ENCODE data around the gene CHST11.

CHST11 gene

DNA sequence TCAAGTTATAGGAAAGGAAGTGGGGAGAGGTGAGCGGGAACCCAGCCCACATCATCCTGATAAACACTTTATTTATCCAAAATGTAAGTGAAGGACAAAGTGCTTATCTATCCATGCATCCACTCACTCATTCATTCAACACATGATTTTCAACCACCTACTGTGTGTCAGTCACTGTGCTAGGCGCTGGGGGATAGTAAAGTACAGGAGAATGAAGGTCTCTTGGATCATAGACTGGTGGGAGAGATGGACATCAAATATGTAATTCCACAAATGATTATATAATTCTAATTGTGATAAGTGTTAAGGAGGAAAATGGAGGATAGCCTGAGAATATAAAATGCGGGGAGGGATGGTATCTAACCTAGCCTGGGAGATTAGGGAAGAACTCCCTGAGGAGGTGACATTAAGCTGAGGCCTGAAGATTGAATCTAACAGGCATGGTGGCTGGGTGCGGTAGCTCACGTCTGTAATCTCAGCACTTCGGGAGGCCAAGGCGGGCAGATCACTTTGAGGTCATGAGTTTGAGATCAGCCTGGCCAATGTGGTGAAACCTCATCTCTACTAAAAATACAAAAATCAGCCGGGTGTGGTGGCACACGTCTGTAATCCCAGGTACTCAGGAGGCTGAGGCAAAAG, 41.3 kb upstream of the CHST11 start:
- H3K4me1 ChIP-seq (ENCODE audit: control insufficient read depth, low read length): no peaks in the 10 kb centered on the region
- no peaks in the 10 kb centered on the region for H3F3A ChIP-seq (ENCODE audit: control insufficient read depth, insufficient read depth)
- TF ChIP-seq EZH2phosphoT487 (IDR thresholded peaks at IDR 0.05; ENCODE audit: borderline replicate concordance, low read length): no peak
- TF ChIP-seq, protein P1, sequence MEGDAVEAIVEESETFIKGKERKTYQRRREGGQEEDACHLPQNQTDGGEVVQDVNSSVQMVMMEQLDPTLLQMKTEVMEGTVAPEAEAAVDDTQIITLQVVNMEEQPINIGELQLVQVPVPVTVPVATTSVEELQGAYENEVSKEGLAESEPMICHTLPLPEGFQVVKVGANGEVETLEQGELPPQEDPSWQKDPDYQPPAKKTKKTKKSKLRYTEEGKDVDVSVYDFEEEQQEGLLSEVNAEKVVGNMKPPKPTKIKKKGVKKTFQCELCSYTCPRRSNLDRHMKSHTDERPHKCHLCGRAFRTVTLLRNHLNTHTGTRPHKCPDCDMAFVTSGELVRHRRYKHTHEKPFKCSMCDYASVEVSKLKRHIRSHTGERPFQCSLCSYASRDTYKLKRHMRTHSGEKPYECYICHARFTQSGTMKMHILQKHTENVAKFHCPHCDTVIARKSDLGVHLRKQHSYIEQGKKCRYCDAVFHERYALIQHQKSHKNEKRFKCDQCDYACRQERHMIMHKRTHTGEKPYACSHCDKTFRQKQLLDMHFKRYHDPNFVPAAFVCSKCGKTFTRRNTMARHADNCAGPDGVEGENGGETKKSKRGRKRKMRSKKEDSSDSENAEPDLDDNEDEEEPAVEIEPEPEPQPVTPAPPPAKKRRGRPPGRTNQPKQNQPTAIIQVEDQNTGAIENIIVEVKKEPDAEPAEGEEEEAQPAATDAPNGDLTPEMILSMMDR (IDR thresholded peaks at IDR 0.05; ENCODE audit: low read depth, low read length, poor library complexity, severe bottlenecking): no peak

GRCh38 chr12:104416136-104416535, 40.6 kb upstream of the CHST11 start:
- Histone ChIP-seq H3K36me3 (ENCODE audit: control insufficient read depth, low read length) (no peaks in the 10 kb centered on the region), H3F3A (ENCODE audit: control insufficient read depth, insufficient read depth) (no peaks in the 10 kb centered on the region), H3K27me3 (ENCODE audit: control insufficient read depth, low read length) (no peaks in the 10 kb centered on the region), H3K9me2 (replicated peaks; ENCODE audit: control insufficient read depth, low read length) (no peaks in the 10 kb centered on the region), H3K9me3 (ENCODE audit: control insufficient read depth, insufficient read depth, low read length) (no peaks in the 10 kb centered on the region), H3K4me1 (ENCODE audit: control insufficient read depth, low read length) (no peaks in the 10 kb centered on the region), H3K4me3 (ENCODE audit: low read length) (no peak overlapping the region), H3K27ac (ENCODE audit: low read depth, low read length) (no peak overlapping the region), H3K4me2 (ENCODE audit: low read length) (no peak overlapping the region), H3K79me2 (ENCODE audit: control insufficient read depth, low read length) (no peaks in the 10 kb centered on the region), H4K20me1 (ENCODE audit: control insufficient read depth, insufficient read depth, low read depth, low read length) (no peaks in the 10 kb centered on the region)
- no peak for TF ChIP-seq EZH2phosphoT487 (IDR thresholded peaks at IDR 0.05; ENCODE audit: borderline replicate concordance, low read length)
- TF ChIP-seq, protein P1 (IDR thresholded peaks at IDR 0.05; ENCODE audit: low read depth, low read length, poor library complexity, severe bottlenecking): no peak

More for the DNA sequence above, 41.3 kb upstream of the CHST11 start:
- no peak overlapping the region for H3K4me2 ChIP-seq (ENCODE audit: low read length)
- no peak overlapping the region for H3K27ac ChIP-seq (ENCODE audit: low read depth, low read length)
- no peaks in the 10 kb centered on the region for H3K9me3 ChIP-seq (ENCODE audit: control insufficient read depth, insufficient read depth, low read length)
- H4K20me1 ChIP-seq (ENCODE audit: control insufficient read depth, insufficient read depth, low read depth, low read length): no peaks in the 10 kb centered on the region
- H3K36me3 ChIP-seq (ENCODE audit: control insufficient read depth, low read length): no peaks in the 10 kb centered on the region
- H3K27me3 ChIP-seq (ENCODE audit: control insufficient read depth, low read length): no peaks in the 10 kb centered on the region
- H3K9me2 ChIP-seq (replicated peaks; ENCODE audit: control insufficient read depth, low read length): no peaks in the 10 kb centered on the region
- no peak overlapping the region for H3K4me3 ChIP-seq (ENCODE audit: low read length)
- H3K79me2 ChIP-seq (ENCODE audit: control insufficient read depth, low read length): no peaks in the 10 kb centered on the region

- Histone ChIP-seq H3K4me2 (ENCODE audit: low read length) (no peak overlapping the region), H3K9me2 (replicated peaks; ENCODE audit: control insufficient read depth, low read length) (no peaks in the 10 kb centered on the region), H3K4me3 (ENCODE audit: low read length) (no peak overlapping the region), H3K9me3 (ENCODE audit: control insufficient read depth, insufficient read depth, low read length) (no peaks in the 10 kb centered on the region), H3K4me1 (ENCODE audit: control insufficient read depth, low read length) (no peaks in the 10 kb centered on the region), H3K36me3 (ENCODE audit: control insufficient read depth, low read length) (no peaks in the 10 kb centered on the region), H3K79me2 (ENCODE audit: control insufficient read depth, low read length) (no peaks in the 10 kb centered on the region), H3K27ac (ENCODE audit: low read depth, low read length) (no peak overlapping the region), H4K20me1 (ENCODE audit: control insufficient read depth, insufficient read depth, low read depth, low read length) (no peaks in the 10 kb centered on the region), H3K27me3 (ENCODE audit: control insufficient read depth, low read length) (no peaks in the 10 kb centered on the region), H3F3A (ENCODE audit: control insufficient read depth, insufficient read depth) (no peaks in the 10 kb centered on the region)
- TF ChIP-seq, protein P1 (IDR thresholded peaks at IDR 0.05; ENCODE audit: low read depth, low read length, poor library complexity, severe bottlenecking): no peak
- no peak for TF ChIP-seq EZH2phosphoT487 (IDR thresholded peaks at IDR 0.05; ENCODE audit: borderline replicate concordance, low read length)
These were observed 40.2 kb upstream of the CHST11 start for GRCh38 chr12:104416585-104416984.

All from DOHH2 (cell line).